WTC11 (cell line): ENCODE results near the gene UBL4A. TPM values are rescaled to one million over a fixed set of nuclear protein-coding genes. Genes with fewer than 3 reads are reported as not detected.

Experiments
- ATAC-seq: fragments of 200-7000 bp; cut with Tn5 transposase; 2 replicates; pipeline ENCODE4 v1.10.0; 2021; ENCODE audit warnings: mild to moderate bottlenecking, moderate library complexity
- CTCF ChIA-PET: fragments of 300-600 bp; sonication (Branson Sonifier 250); formaldehyde crosslinking; loops from one replicate; lab custom pipeline; 2021; ENCODE audit warnings: antibody characterized with exemption; lab: Charles Lee
- POLR2A ChIA-PET: fragments of 350-600 bp; sonication (Branson Sonifier 250); formaldehyde crosslinking; loops from one replicate; lab custom pipeline; 2021; ENCODE audit warnings: antibody characterized with exemption; lab: Charles Lee
- DNase-seq: peaks from one replicate; pipeline ENCODE4 v3.0.0; 2021; ENCODE audit warnings: low spot score
- H3K27ac Mint-ChIP-seq: 2 replicates; pipeline ENCODE4 v1.8.0; 2021; ENCODE audit warnings: mixed read lengths
- H3K27me3 Mint-ChIP-seq: 2 replicates; pipeline ENCODE4 v1.8.0; 2021; ENCODE audit warnings: low read depth, mild to moderate bottlenecking, moderate library complexity, mixed read lengths
- H3K36me3 Mint-ChIP-seq: 2 replicates; pipeline ENCODE4 v1.8.0; 2021; ENCODE audit warnings: mixed read lengths
- H3K4me1 Mint-ChIP-seq: 2 replicates; pipeline ENCODE4 v1.8.0; 2022; ENCODE audit warnings: mixed read lengths
- H3K4me3 Mint-ChIP-seq: 2 replicates; pipeline ENCODE4 v1.8.0; 2021; ENCODE audit warnings: mild to moderate bottlenecking, moderate library complexity, mixed read lengths
- H3K9me3 Mint-ChIP-seq: 2 replicates; pipeline ENCODE4 v1.8.0; 2021; ENCODE audit warnings: mixed read lengths
- FOXK1 ChIP-seq: sonication (generic); formaldehyde crosslinking; IDR thresholded peaks from 2 replicates; pipeline ENCODE4 v1.8.0; 2022; ENCODE audit warnings: mild to moderate bottlenecking, moderate library complexity, missing genetic modification reagents
- GABPB1 ChIP-seq: sonication (generic); formaldehyde crosslinking; IDR thresholded peaks from 2 replicates; pipeline ENCODE4 v1.8.1; 2023; ENCODE audit warnings: mild to moderate bottlenecking, missing genetic modification reagents
- GRHL2 ChIP-seq: fragments of 250-450 bp; sonication (Bioruptor Pico); IDR thresholded peaks from 2 replicates; pipeline ENCODE4 v1.8.0; 2022; ENCODE audit warnings: mild to moderate bottlenecking, moderate library complexity; ENCODE audit not compliant: insufficient replicate concordance, severe bottlenecking
- NR2C2 ChIP-seq: sonication (generic); formaldehyde crosslinking; IDR thresholded peaks from 2 replicates; pipeline ENCODE4 v1.8.0; 2022; ENCODE audit warnings: mild to moderate bottlenecking, missing genetic modification reagents
- PRRX2 ChIP-seq: fragments of 250-450 bp; sonication (Bioruptor Pico); IDR thresholded peaks from 2 replicates; pipeline ENCODE4 v1.8.0; 2021; ENCODE audit warnings: mild to moderate bottlenecking
- ZNF121 ChIP-seq: sonication (generic); formaldehyde crosslinking; IDR thresholded peaks from 2 replicates; pipeline ENCODE4 v1.8.0; 2023; ENCODE audit warnings: missing genetic modification reagents
- total RNA-seq: library from RNA; stranded (reverse); gene quantifications from 3 replicates; pipeline ENCODE4 v1.2.3, GENCODE V29; 2021
- TF ChIP-seq, protein P1 (sequence below): sonication (generic); formaldehyde crosslinking; IDR thresholded peaks from 2 replicates; pipeline ENCODE4 v1.8.0; 2022; ENCODE audit warnings: mild to moderate bottlenecking, missing genetic modification reagents
- TF ChIP-seq, protein P2 (sequence below): sonication (generic); formaldehyde crosslinking; IDR thresholded peaks from 2 replicates; pipeline ENCODE4 v1.8.1; 2023; ENCODE audit warnings: mild to moderate bottlenecking, moderate library complexity, missing genetic modification reagents
- TF ChIP-seq, protein P3 (sequence below): fragments of 200-600 bp; IDR thresholded peaks from 2 replicates; pipeline ENCODE4 v1.8.0; 2022; ENCODE audit warnings: antibody characterized with exemption
- TF ChIP-seq, protein P4 (sequence below): sonication (generic); formaldehyde crosslinking; IDR thresholded peaks from 2 replicates; pipeline ENCODE4 v1.8.0; 2022; ENCODE audit warnings: mild to moderate bottlenecking, missing genetic modification reagents
- TF ChIP-seq, protein P5 (sequence below): sonication (generic); formaldehyde crosslinking; IDR thresholded peaks from 2 replicates; pipeline ENCODE4 v1.8.0; 2022; ENCODE audit warnings: mild to moderate bottlenecking, missing genetic modification reagents
- TF ChIP-seq, protein P6 (sequence below): fragments of 250-450 bp; sonication (Bioruptor Pico); conservative IDR thresholded peaks from 2 replicates; pipeline ENCODE4 v1.9.0; 2021; ENCODE audit warnings: mild to moderate bottlenecking
- TF ChIP-seq, protein P7 (sequence below): sonication (generic); formaldehyde crosslinking; IDR thresholded peaks from 2 replicates; pipeline ENCODE4 v1.8.1; 2023; ENCODE audit warnings: mild to moderate bottlenecking, missing genetic modification reagents
- TF ChIP-seq, protein P8 (sequence below): sonication (generic); formaldehyde crosslinking; IDR thresholded peaks from 2 replicates; pipeline ENCODE4 v1.8.0; 2023; ENCODE audit warnings: mild to moderate bottlenecking, missing genetic modification reagents
- TF ChIP-seq, protein P9 (sequence below): sonication (generic); formaldehyde crosslinking; IDR thresholded peaks from 2 replicates; pipeline ENCODE4 v1.8.1; 2023; ENCODE audit warnings: mild to moderate bottlenecking, missing genetic modification reagents, moderate library complexity
- TF ChIP-seq, protein P10 (sequence below): fragments of 250-450 bp; sonication (Bioruptor Pico); IDR thresholded peaks from 2 replicates; pipeline ENCODE4 v1.8.0; 2021; ENCODE audit warnings: mild to moderate bottlenecking

The UBL4A gene
- total RNA-seq, 1 experiment from 2014 or later, result 34.0 TPM

DNA sequence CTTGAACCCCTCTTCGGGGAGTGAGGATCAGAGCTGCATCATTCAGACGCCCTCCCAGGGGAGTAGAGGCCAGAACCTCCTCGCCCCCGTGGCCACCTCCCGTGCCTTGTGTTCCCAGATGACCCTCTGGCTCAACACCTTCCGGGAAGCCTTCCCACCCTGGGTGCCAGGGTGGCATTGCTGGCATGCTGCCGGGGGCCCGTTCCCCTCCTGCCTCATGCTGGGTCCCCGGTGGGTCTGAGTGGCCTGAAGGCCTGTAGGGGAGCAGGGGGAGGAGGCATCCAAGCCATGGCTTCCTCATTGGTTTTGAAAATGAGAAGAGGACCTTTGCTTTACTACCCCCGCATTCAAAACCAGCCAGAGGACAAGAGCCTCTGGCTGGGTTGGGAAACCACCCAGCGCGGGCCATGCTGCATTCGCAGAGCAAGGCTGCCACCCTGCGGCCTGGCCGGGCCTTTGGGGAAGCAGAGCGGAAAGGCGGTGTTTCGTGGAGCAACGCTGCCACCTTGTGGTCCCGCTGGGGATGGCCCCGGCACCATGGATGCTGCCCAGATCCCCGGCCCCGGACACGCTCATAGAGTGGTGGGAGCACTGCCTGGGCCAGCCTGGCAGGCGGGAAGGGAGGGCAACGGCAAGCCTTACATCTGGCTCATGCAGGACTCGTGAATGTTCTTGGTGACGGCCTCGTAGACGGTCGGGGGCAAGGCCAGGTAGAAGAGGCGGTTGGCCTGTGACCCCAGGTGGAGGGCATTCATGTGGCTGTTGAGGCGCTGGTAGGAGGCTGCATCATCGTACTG is 48.3 kb upstream of the UBL4A start:
- CTCF ChIA-PET, result interaction anchor here (0.7 to 2.2 kb wide), 2 partner anchors 44 to 161 kb away, joined by 3 to 7 read pairs; no protein-coding TSS in a partner anchor
- Mint-ChIP-seq H3K36me3 (peaks cover 16% of the 10 kb centered on the region), H3K27ac (no peak overlapping the region), H3K27me3 (no peaks in the 10 kb centered on the region), H3K4me1 (no peaks in the 10 kb centered on the region), H3K4me3 (no peak overlapping the region), H3K9me3 (no peaks in the 10 kb centered on the region)
- peak; percentile 94 for ATAC-seq
- DNase-seq, result peak; percentile 86
- POLR2A ChIA-PET, result interaction anchor here (0.8 kb wide), 1 partner anchor 94 kb away, joined by 3 read pairs; no protein-coding TSS in a partner anchor
- TF ChIP-seq, protein P1, sequence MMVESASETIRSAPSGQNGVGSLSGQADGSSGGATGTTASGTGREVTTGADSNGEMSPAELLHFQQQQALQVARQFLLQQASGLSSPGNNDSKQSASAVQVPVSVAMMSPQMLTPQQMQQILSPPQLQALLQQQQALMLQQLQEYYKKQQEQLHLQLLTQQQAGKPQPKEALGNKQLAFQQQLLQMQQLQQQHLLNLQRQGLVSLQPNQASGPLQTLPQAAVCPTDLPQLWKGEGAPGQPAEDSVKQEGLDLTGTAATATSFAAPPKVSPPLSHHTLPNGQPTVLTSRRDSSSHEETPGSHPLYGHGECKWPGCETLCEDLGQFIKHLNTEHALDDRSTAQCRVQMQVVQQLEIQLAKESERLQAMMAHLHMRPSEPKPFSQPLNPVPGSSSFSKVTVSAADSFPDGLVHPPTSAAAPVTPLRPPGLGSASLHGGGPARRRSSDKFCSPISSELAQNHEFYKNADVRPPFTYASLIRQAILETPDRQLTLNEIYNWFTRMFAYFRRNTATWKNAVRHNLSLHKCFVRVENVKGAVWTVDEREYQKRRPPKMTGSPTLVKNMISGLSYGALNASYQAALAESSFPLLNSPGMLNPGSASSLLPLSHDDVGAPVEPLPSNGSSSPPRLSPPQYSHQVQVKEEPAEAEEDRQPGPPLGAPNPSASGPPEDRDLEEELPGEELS (CRISPR knock-in tag), result no peak
- TF ChIP-seq, protein P2, sequence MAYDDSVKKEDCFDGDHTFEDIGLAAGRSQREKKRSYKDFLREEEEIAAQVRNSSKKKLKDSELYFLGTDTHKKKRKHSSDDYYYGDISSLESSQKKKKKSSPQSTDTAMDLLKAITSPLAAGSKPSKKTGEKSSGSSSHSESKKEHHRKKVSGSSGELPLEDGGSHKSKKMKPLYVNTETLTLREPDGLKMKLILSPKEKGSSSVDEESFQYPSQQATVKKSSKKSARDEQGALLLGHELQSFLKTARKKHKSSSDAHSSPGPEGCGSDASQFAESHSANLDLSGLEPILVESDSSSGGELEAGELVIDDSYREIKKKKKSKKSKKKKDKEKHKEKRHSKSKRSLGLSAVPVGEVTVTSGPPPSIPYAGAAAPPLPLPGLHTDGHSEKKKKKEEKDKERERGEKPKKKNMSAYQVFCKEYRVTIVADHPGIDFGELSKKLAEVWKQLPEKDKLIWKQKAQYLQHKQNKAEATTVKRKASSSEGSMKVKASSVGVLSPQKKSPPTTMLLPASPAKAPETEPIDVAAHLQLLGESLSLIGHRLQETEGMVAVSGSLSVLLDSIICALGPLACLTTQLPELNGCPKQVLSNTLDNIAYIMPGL (CRISPR knock-in tag), result peak; percentile 51; the same call in 1 of the 2 replicates
- peak; percentile 81 for TF ChIP-seq ZNF121 (CRISPR knock-in tag)
- TF ChIP-seq, protein P3, sequence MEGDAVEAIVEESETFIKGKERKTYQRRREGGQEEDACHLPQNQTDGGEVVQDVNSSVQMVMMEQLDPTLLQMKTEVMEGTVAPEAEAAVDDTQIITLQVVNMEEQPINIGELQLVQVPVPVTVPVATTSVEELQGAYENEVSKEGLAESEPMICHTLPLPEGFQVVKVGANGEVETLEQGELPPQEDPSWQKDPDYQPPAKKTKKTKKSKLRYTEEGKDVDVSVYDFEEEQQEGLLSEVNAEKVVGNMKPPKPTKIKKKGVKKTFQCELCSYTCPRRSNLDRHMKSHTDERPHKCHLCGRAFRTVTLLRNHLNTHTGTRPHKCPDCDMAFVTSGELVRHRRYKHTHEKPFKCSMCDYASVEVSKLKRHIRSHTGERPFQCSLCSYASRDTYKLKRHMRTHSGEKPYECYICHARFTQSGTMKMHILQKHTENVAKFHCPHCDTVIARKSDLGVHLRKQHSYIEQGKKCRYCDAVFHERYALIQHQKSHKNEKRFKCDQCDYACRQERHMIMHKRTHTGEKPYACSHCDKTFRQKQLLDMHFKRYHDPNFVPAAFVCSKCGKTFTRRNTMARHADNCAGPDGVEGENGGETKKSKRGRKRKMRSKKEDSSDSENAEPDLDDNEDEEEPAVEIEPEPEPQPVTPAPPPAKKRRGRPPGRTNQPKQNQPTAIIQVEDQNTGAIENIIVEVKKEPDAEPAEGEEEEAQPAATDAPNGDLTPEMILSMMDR, result peak; percentile 76
- TF ChIP-seq, protein P4, sequence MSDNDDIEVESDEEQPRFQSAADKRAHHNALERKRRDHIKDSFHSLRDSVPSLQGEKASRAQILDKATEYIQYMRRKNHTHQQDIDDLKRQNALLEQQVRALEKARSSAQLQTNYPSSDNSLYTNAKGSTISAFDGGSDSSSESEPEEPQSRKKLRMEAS (CRISPR knock-in tag), result 0 out of 2 replicates have a peak, but pooled peaks have one; percentile 14

DNA sequence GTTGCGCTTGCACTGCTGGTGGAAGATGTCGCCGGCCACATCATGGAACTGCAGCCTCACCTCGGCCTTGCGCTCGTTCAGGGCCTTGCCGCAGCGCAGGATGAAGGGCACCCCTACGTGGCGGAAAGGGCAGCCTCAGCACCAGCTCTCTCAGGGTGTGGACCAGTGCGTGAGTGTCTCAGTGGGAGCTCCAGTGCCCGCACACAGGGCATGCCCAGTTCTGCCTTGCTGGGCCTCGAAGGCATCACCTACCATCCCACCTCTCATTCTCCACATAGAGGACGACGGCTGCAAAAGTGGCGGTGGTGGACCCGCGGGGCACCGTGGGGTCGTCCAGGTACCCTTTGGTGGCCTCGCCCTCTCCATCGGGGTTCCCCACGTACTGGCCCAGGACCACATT is 46.3 kb upstream of the UBL4A start:
- Mint-ChIP-seq H3K4me3 (no peak overlapping the region), H3K27me3 (no peaks in the 10 kb centered on the region; the same call in 1 of the 2 replicates), H3K4me1 (no peaks in the 10 kb centered on the region), H3K36me3 (peaks cover 12% of the 10 kb centered on the region; the same call in 1 of the 2 replicates), H3K27ac (no peak overlapping the region), H3K9me3 (no peaks in the 10 kb centered on the region)
- ChIA-PET POLR2A (interaction anchor here (0.6 kb wide), 1 partner anchor 153 kb away, joined by 3 read pairs; no protein-coding TSS in a partner anchor), CTCF (interaction anchor here (0.6 to 1.5 kb wide), 2 partner anchors 14 to 159 kb away, joined by 3 to 6 read pairs; partner anchors contain the start of gene IKBKG)
- DNase-seq, result no peak
- ATAC-seq, result no peak
- no peak for TF ChIP-seq NR2C2 (CRISPR knock-in tag)
- TF ChIP-seq, protein P5, sequence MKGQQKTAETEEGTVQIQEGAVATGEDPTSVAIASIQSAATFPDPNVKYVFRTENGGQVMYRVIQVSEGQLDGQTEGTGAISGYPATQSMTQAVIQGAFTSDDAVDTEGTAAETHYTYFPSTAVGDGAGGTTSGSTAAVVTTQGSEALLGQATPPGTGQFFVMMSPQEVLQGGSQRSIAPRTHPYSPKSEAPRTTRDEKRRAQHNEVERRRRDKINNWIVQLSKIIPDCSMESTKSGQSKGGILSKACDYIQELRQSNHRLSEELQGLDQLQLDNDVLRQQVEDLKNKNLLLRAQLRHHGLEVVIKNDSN (CRISPR knock-in tag), result no peak
- no peak for TF ChIP-seq GRHL2 (CRISPR knock-in tag)
- TF ChIP-seq, protein P6, sequence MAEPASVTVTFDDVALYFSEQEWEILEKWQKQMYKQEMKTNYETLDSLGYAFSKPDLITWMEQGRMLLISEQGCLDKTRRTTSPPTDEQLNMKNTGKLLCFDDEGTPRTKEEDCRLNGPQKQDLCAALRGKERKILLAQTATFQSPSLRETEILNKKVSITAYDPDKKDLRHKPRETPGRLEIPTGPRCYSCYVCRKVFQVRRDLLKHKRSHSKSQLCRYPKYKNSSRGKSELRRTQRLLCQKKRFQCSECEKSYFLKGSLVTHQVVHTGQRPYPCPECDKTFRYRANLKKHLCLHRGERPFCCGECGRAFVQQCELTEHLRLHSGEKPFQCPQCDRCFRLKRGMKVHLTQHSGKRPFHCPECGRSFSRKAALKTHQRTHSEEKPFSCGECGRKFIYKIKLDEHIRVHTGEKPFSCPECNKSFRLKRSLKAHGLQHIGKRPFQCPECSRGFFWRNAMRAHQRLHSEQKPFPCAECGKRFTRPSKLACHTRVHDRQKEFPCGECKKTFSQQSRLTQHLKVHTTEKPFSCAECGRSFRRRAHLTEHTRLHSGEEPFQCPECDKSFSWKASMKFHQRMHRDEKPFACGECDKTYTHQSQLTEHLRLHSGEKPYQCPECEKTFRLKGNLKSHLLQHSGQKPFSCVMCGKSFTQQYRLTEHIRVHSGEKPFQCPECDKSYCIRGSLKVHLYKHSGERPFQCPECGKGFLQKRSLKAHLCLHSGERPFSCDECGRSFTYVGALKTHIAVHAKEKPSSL (CRISPR knock-in tag), result no peak
- TF ChIP-seq, protein P7, sequence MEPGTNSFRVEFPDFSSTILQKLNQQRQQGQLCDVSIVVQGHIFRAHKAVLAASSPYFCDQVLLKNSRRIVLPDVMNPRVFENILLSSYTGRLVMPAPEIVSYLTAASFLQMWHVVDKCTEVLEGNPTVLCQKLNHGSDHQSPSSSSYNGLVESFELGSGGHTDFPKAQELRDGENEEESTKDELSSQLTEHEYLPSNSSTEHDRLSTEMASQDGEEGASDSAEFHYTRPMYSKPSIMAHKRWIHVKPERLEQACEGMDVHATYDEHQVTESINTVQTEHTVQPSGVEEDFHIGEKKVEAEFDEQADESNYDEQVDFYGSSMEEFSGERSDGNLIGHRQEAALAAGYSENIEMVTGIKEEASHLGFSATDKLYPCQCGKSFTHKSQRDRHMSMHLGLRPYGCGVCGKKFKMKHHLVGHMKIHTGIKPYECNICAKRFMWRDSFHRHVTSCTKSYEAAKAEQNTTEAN (CRISPR knock-in tag), result no peak
- TF ChIP-seq GABPB1, result no peak
- no peak for TF ChIP-seq PRRX2 (CRISPR knock-in tag)
- TF ChIP-seq, protein P8, sequence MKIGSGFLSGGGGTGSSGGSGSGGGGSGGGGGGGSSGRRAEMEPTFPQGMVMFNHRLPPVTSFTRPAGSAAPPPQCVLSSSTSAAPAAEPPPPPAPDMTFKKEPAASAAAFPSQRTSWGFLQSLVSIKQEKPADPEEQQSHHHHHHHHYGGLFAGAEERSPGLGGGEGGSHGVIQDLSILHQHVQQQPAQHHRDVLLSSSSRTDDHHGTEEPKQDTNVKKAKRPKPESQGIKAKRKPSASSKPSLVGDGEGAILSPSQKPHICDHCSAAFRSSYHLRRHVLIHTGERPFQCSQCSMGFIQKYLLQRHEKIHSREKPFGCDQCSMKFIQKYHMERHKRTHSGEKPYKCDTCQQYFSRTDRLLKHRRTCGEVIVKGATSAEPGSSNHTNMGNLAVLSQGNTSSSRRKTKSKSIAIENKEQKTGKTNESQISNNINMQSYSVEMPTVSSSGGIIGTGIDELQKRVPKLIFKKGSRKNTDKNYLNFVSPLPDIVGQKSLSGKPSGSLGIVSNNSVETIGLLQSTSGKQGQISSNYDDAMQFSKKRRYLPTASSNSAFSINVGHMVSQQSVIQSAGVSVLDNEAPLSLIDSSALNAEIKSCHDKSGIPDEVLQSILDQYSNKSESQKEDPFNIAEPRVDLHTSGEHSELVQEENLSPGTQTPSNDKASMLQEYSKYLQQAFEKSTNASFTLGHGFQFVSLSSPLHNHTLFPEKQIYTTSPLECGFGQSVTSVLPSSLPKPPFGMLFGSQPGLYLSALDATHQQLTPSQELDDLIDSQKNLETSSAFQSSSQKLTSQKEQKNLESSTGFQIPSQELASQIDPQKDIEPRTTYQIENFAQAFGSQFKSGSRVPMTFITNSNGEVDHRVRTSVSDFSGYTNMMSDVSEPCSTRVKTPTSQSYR (CRISPR knock-in tag), result no peak
- no peak for TF ChIP-seq FOXK1 (CRISPR knock-in tag)
- TF ChIP-seq, protein P9, sequence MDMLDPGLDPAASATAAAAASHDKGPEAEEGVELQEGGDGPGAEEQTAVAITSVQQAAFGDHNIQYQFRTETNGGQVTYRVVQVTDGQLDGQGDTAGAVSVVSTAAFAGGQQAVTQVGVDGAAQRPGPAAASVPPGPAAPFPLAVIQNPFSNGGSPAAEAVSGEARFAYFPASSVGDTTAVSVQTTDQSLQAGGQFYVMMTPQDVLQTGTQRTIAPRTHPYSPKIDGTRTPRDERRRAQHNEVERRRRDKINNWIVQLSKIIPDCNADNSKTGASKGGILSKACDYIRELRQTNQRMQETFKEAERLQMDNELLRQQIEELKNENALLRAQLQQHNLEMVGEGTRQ (CRISPR knock-in tag), result no peak
- TF ChIP-seq, protein P10, sequence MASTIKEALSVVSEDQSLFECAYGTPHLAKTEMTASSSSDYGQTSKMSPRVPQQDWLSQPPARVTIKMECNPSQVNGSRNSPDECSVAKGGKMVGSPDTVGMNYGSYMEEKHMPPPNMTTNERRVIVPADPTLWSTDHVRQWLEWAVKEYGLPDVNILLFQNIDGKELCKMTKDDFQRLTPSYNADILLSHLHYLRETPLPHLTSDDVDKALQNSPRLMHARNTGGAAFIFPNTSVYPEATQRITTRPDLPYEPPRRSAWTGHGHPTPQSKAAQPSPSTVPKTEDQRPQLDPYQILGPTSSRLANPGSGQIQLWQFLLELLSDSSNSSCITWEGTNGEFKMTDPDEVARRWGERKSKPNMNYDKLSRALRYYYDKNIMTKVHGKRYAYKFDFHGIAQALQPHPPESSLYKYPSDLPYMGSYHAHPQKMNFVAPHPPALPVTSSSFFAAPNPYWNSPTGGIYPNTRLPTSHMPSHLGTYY (CRISPR knock-in tag), result no peak
